SK-N-SH (cell line): ENCODE measurements around the gene LMNTD2. TPM values are rescaled to one million over a fixed set of nuclear protein-coding genes. Genes with fewer than 3 reads are reported as not detected.

Source experiments
- CTCF ChIA-PET: fragments of 300-600, 350-600 bp; formaldehyde crosslinking; extraction: SDS; loops from one replicate; lab custom pipeline; 2021; lab: Yijun Ruan, JAX
- POLR2A ChIA-PET: fragments of 350-600 bp; sonication (Branson Sonifier 250); formaldehyde crosslinking; extraction: SDS; loops from one replicate; lab custom pipeline; 2020; ENCODE audit warnings: antibody characterized with exemption, inconsistent platforms; lab: Yijun Ruan, JAX
- DNase-seq: peaks from one replicate; pipeline ENCODE4 v3.0.0; 2012
- H2AFZ ChIP-seq: fragments of 200-600 bp; sonication (generic); 2 replicates; pipeline ENCODE4 v1.8.1; 2016; ENCODE audit warnings: antibody characterized with exemption, mild to moderate bottlenecking, low read depth
- H3F3A ChIP-seq: fragments of 200-600 bp; sonication (generic); replicated peaks from 2 replicates; pipeline ENCODE3; 2016; ENCODE audit warnings: antibody characterized with exemption, mild to moderate bottlenecking; ENCODE audit not compliant: insufficient read depth
- H3K27ac ChIP-seq, 2 experiments: fragments of 200-500 bp in 1 of 2; fragments of 200-600 bp in 1 of 2; sonication (Bioruptor generic) in 1 of 2; sonication (generic), shearing (Covaris generic) in 1 of 2; 2 replicates each; pipeline versions ENCODE4 v1.5.1 to v1.6.1; 2014 to 2016; ENCODE audit warnings: low read depth in 2 of 2, inconsistent platforms in 1 of 2, low read length in 1 of 2, mild to moderate bottlenecking in 1 of 2, mixed read lengths in 1 of 2
- H3K27me3 ChIP-seq: fragments of 200-600 bp; sonication (generic), shearing (Covaris generic); 2 replicates; pipeline ENCODE4 v1.6.1; 2016; ENCODE audit warnings: mixed run types; ENCODE audit not compliant: insufficient read depth
- H3K36me3 ChIP-seq, 2 experiments: fragments of 200-500 bp in 1 of 2; fragments of 200-600 bp in 1 of 2; sonication (Bioruptor generic) in 1 of 2; sonication (generic) in 1 of 2; replicated peaks in 1 of 2; 2 replicates each; pipeline versions ENCODE3 to v1.5.1; 2014 to 2016; ENCODE audit warnings: low read length in 1 of 2, mild to moderate bottlenecking in 1 of 2; ENCODE audit not compliant: insufficient read depth in 2 of 2, control insufficient read depth in 1 of 2
- H3K4me1 ChIP-seq, 2 experiments: fragments of 200-500 bp in 1 of 2; fragments of 200-600 bp in 1 of 2; sonication (Bioruptor generic) in 1 of 2; sonication (generic), shearing (Covaris generic) in 1 of 2; 2 replicates each; pipeline versions ENCODE4 v1.5.1 to v1.6.1; 2014 to 2016; ENCODE audit warnings: low read depth in 1 of 2, low read length in 1 of 2, mixed run types in 1 of 2; ENCODE audit not compliant: insufficient read depth in 2 of 2, control insufficient read depth in 1 of 2
- H3K4me2 ChIP-seq: fragments of 200-600 bp; sonication (generic), shearing (Covaris generic); 2 replicates; pipeline ENCODE4 v1.6.1; 2017; ENCODE audit warnings: mixed run types
- H3K4me3 ChIP-seq, 2 experiments: fragments of 200-500 bp in 1 of 2; fragments of 200-600 bp in 1 of 2; sonication (Bioruptor generic) in 1 of 2; sonication (generic), shearing (Covaris generic) in 1 of 2; 2 replicates each; pipeline versions ENCODE4 v1.5.1 to v1.8.1; 2014 to 2016; ENCODE audit warnings: low read depth in 2 of 2, inconsistent platforms in 1 of 2, low read length in 1 of 2, mild to moderate bottlenecking in 1 of 2, mixed read lengths in 1 of 2, moderate library complexity in 1 of 2
- H3K79me2 ChIP-seq: fragments of 200-600 bp; sonication (generic); 2 replicates; pipeline ENCODE4 v1.8.1; 2017; ENCODE audit warnings: mild to moderate bottlenecking; ENCODE audit not compliant: insufficient read depth
- H3K9ac ChIP-seq: fragments of 200-600 bp; sonication (generic); 2 replicates; pipeline ENCODE4 v1.6.1; 2017; ENCODE audit warnings: mixed run types
- H3K9me2 ChIP-seq: fragments of 200-600 bp; sonication (generic); 2 replicates; pipeline ENCODE4 v1.6.1; 2017; ENCODE audit warnings: mixed run types
- H3K9me3 ChIP-seq: fragments of 200-600 bp; sonication (generic); 2 replicates; pipeline ENCODE4 v1.6.1; 2017; ENCODE audit warnings: mixed run types, mild to moderate bottlenecking, moderate library complexity
- H4K20me1 ChIP-seq: fragments of 200-600 bp; sonication (generic); 2 replicates; pipeline ENCODE4 v1.6.1; 2017; ENCODE audit warnings: mild to moderate bottlenecking, mixed run types; ENCODE audit not compliant: insufficient read depth
- FOXJ3 ChIP-seq: sonication (generic); formaldehyde crosslinking; IDR thresholded peaks from 2 replicates; pipeline ENCODE4 v1.5.1; 2020; ENCODE audit warnings: mild to moderate bottlenecking, missing genetic modification reagents
- MAX ChIP-seq: IDR thresholded peaks from 2 replicates; pipeline ENCODE4 v1.4.0; 2012; ENCODE audit warnings: low read depth
- MEF2A ChIP-seq: IDR thresholded peaks from 2 replicates; pipeline ENCODE4 v1.4.0; 2012; ENCODE audit warnings: low read depth, borderline replicate concordance
- MXI1 ChIP-seq: IDR thresholded peaks from 2 replicates; pipeline ENCODE4 v1.6.1; 2012; ENCODE audit warnings: mild to moderate bottlenecking, low read depth, low read length, improper control_type of control experiment
- RFX5 ChIP-seq: IDR thresholded peaks from 2 replicates; pipeline ENCODE4 v1.6.1; 2012; ENCODE audit warnings: mild to moderate bottlenecking, improper control_type of control experiment, low read length
- RXRA ChIP-seq: IDR thresholded peaks from 2 replicates; pipeline ENCODE4 v1.4.0; 2012; ENCODE audit warnings: low read depth, mild to moderate bottlenecking, borderline replicate concordance
- WGBS: methylation state at CpG from one replicate; pipeline ENCODE4 v1.1.6; 2017; ENCODE audit warnings: low lambda C conversion rate; 5-methylcytosine and 5-hydroxymethylcytosine counted together
- polyA plus RNA-seq, 3 experiments: library from polyadenylated mRNA; depleted of rRNA; stranded (reverse); fragments of >200 nt; gene quantifications; 2 replicates each; pipeline ENCODE4 v1.2.3, GENCODE V29; 2012
- TF ChIP-seq, protein P1 (sequence below): fragments of 150-350 bp; IDR thresholded peaks from 2 replicates; pipeline ENCODE4 v1.6.1; 2017; ENCODE audit warnings: antibody characterized with exemption, low read length, low read depth, borderline replicate concordance
- TF ChIP-seq, protein P2 (sequence below): fragments of 200-600 bp; sonication (generic); IDR thresholded peaks from 2 replicates; pipeline ENCODE4 v1.6.1; 2017; ENCODE audit warnings: antibody characterized with exemption, mild to moderate bottlenecking, moderate library complexity
- TF ChIP-seq, protein P3 (sequence below): IDR thresholded peaks from 2 replicates; pipeline ENCODE4; 2012

Gene LMNTD2
- polyA plus RNA-seq, 1 of the 3 experiments (the other 2 are of a cell fraction) = 2.4 TPM

DNA sequence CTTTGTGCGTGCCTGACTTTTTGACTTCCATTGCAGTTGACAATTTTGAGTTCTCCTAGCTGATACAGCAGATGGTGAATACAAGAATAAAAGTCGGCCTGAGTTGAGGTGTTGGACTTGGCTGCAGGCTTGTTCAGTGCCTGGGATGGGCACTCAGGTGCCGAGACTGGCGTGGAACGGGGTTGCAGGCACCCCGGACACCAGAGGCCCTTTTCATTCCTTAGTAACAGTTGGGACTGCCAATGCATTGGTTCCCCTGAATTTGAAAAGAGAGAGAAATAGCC, 17.0 kb upstream of the LMNTD2 start:
- H3K4me2 ChIP-seq = peak overlapping the region; percentile 92
- H3K9ac ChIP-seq = peak overlapping the region; percentile 89
- H3K9me2 ChIP-seq = no peaks in the 10 kb centered on the region
- ChIA-PET POLR2A (interaction anchor here (0.9 kb wide), 2 partner anchors 8 to 208 kb away, joined by 3 read pairs; no protein-coding TSS in a partner anchor), CTCF (interaction anchor here (0.6 to 2.2 kb wide), 2 partner anchors 23 to 59 kb away, joined by 3 to 9 read pairs; no protein-coding TSS in a partner anchor)
- DNase-seq = no peak
- 13% methylated on average over 6 of the region's 6 CpGs for WGBS
- no peaks in the 10 kb centered on the region for H3F3A ChIP-seq
- no peaks in the 10 kb centered on the region for H3K9me3 ChIP-seq
- H3K27me3 ChIP-seq = no peaks in the 10 kb centered on the region
- peaks cover 57% of the 10 kb centered on the region for H4K20me1 ChIP-seq
- H3K27ac ChIP-seq = no peak overlapping the region; a peak in 1 of 4 replicates
- H3K4me1 ChIP-seq = peaks cover 4 to 29% of the 10 kb centered on the region in 2 experiments; a peak in 3 of 4 replicates
- H3K79me2 ChIP-seq = peaks cover 63% of the 10 kb centered on the region
- H3K36me3 ChIP-seq = peaks cover 0 to 4% of the 10 kb centered on the region in 2 experiments
- peak overlapping the region; percentile 93 to 98 for H3K4me3 ChIP-seq
- H2AFZ ChIP-seq = no peak overlapping the region
- no peak for TF ChIP-seq RFX5
- no peak for TF ChIP-seq FOXJ3 (CRISPR knock-in tag)
- no peak for TF ChIP-seq MAX
- no peak for TF ChIP-seq RXRA

DNA sequence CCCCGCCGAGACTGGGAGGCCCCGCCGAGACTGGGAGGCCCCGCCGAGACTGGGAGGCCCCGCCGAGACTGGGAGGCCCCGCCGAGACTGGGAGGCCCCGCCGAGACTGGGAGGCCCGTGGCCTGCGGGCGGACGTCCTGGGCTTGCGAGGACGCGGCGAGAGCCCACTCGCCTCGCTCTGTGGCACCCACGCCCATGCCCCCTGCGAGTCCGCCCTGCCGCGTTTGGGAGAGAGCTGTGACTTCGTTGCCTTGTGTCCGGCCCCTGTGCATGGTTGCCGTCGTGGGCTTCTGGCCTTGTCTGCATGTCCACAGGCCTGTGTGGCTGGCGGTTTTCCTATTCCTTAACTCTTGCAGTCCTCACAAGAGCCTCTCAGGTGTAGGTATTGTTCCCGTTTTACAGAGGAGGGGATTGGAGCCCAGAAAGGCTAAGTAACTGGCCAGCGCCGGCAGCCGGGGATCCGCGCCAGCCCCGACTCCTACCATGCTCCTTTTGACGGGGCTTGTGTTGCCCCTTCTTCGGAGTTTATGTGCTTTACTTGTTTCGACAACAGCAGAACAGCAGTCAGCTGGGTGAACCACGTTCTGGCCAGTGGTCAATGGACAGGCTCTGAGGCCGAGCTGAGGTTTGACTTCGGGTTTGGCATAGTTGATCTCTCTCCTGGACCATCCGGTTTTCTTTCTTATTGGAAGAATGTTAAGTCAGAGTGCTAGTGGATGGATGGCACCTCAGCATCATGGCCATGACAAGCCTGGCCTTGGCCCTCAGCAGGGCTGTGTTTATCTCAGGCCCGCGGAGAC, 16.5 kb upstream of the LMNTD2 start:
- TF ChIP-seq, protein P1, sequence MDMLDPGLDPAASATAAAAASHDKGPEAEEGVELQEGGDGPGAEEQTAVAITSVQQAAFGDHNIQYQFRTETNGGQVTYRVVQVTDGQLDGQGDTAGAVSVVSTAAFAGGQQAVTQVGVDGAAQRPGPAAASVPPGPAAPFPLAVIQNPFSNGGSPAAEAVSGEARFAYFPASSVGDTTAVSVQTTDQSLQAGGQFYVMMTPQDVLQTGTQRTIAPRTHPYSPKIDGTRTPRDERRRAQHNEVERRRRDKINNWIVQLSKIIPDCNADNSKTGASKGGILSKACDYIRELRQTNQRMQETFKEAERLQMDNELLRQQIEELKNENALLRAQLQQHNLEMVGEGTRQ = no peak
- TF ChIP-seq MXI1 (0 out of 2 replicates have a peak, but pooled peaks have one; percentile 20), MEF2A (no peak), RFX5 (no peak)
- TF ChIP-seq, protein P2, sequence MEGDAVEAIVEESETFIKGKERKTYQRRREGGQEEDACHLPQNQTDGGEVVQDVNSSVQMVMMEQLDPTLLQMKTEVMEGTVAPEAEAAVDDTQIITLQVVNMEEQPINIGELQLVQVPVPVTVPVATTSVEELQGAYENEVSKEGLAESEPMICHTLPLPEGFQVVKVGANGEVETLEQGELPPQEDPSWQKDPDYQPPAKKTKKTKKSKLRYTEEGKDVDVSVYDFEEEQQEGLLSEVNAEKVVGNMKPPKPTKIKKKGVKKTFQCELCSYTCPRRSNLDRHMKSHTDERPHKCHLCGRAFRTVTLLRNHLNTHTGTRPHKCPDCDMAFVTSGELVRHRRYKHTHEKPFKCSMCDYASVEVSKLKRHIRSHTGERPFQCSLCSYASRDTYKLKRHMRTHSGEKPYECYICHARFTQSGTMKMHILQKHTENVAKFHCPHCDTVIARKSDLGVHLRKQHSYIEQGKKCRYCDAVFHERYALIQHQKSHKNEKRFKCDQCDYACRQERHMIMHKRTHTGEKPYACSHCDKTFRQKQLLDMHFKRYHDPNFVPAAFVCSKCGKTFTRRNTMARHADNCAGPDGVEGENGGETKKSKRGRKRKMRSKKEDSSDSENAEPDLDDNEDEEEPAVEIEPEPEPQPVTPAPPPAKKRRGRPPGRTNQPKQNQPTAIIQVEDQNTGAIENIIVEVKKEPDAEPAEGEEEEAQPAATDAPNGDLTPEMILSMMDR = no peak
- TF ChIP-seq, protein P3, sequence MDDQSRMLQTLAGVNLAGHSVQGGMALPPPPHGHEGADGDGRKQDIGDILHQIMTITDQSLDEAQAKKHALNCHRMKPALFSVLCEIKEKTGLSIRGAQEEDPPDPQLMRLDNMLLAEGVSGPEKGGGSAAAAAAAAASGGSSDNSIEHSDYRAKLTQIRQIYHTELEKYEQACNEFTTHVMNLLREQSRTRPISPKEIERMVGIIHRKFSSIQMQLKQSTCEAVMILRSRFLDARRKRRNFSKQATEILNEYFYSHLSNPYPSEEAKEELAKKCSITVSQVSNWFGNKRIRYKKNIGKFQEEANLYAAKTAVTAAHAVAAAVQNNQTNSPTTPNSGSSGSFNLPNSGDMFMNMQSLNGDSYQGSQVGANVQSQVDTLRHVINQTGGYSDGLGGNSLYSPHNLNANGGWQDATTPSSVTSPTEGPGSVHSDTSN = no peak
- H3K27ac ChIP-seq = peak overlapping the region; percentile 42 to 58; a peak in 3 of 4 replicates
- H3K36me3 ChIP-seq = peaks cover 0 to 4% of the 10 kb centered on the region in 2 experiments
- peaks cover 58% of the 10 kb centered on the region for H3K79me2 ChIP-seq
- H2AFZ ChIP-seq = no peak overlapping the region
- peak overlapping the region; percentile 89 for H3K9ac ChIP-seq
- no peaks in the 10 kb centered on the region for H3K9me2 ChIP-seq
- CTCF ChIA-PET = interaction anchor here (0.6 to 2.2 kb wide), 2 partner anchors 22 to 58 kb away, joined by 3 to 9 read pairs; no protein-coding TSS in a partner anchor
- H3K4me2 ChIP-seq = peak overlapping the region; percentile 92
- no peaks in the 10 kb centered on the region for H3K27me3 ChIP-seq
- no peak for DNase-seq
- H3K4me3 ChIP-seq = peak overlapping the region; percentile 93 to 98
- peaks cover 53% of the 10 kb centered on the region for H4K20me1 ChIP-seq
- H3F3A ChIP-seq = no peaks in the 10 kb centered on the region
- 3% methylated on average over 21 of the region's 48 CpGs for WGBS
- H3K4me1 ChIP-seq = peaks cover 4 to 29% of the 10 kb centered on the region in 2 experiments; a peak in 3 of 4 replicates
- no peaks in the 10 kb centered on the region for H3K9me3 ChIP-seq
- POLR2A ChIA-PET = interaction anchor here (0.9 kb wide), 2 partner anchors 9 to 209 kb away, joined by 3 read pairs; no protein-coding TSS in a partner anchor
